HEK293T (cell line): ENCODE measurements around the gene TNS3.

Source experiments
- BHLHE40 ChIP-seq: fragments of 450-650 bp; IDR thresholded peaks from 2 replicates; pipeline ENCODE4 v1.6.1; 2016; ENCODE audit warnings: mild to moderate bottlenecking, moderate library complexity, borderline replicate concordance
- ELF4 ChIP-seq: fragments of 450-650 bp; IDR thresholded peaks from 2 replicates; pipeline ENCODE4 v1.6.1; 2017; ENCODE audit warnings: antibody characterized with exemption
- FOXA1 ChIP-seq: fragments of 450-650 bp; IDR thresholded peaks from 2 replicates; pipeline ENCODE4 v1.6.1; 2016; ENCODE audit warnings: mild to moderate bottlenecking
- FOXK2 ChIP-seq: fragments of 450-650 bp; IDR thresholded peaks from 2 replicates; pipeline ENCODE4 v1.6.1; 2016; ENCODE audit warnings: mild to moderate bottlenecking
- FOXM1 ChIP-seq: fragments of 450-650 bp; IDR thresholded peaks from 2 replicates; pipeline ENCODE4 v1.6.1; 2017; ENCODE audit warnings: mild to moderate bottlenecking, borderline replicate concordance
- HDGF ChIP-seq: fragments of 450-650 bp; IDR thresholded peaks from 2 replicates; pipeline ENCODE4 v1.6.1; 2017; ENCODE audit warnings: antibody characterized with exemption, borderline replicate concordance
- L3MBTL2 ChIP-seq: fragments of 450-650 bp; conservative IDR thresholded peaks from 2 replicates; pipeline ENCODE4 v1.6.1; 2016; ENCODE audit warnings: mild to moderate bottlenecking
- LEF1 ChIP-seq: fragments of 450-650 bp; IDR thresholded peaks from 2 replicates; pipeline ENCODE4 v1.6.1; 2017; ENCODE audit warnings: mild to moderate bottlenecking, borderline replicate concordance
- NFRKB ChIP-seq: fragments of 450-650 bp; IDR thresholded peaks from 2 replicates; pipeline ENCODE4 v1.6.1; 2016; ENCODE audit warnings: mild to moderate bottlenecking, moderate library complexity
- SP1 ChIP-seq: fragments of 450-650 bp; IDR thresholded peaks from 2 replicates; pipeline ENCODE4 v1.6.1; 2017
- SUZ12 ChIP-seq: fragments of 450-650 bp; IDR thresholded peaks from 2 replicates; pipeline ENCODE4 v1.6.1; 2016; ENCODE audit warnings: mild to moderate bottlenecking
- TARDBP ChIP-seq: fragments of 450-650 bp; IDR thresholded peaks from 2 replicates; pipeline ENCODE4 v1.6.1; 2016
- ZNF384 ChIP-seq: fragments of 450-650 bp; IDR thresholded peaks from 2 replicates; pipeline ENCODE4 v1.6.1; 2016
- TF ChIP-seq, protein P1 (sequence below): fragments of 450-650 bp; IDR thresholded peaks from 2 replicates; pipeline ENCODE4 v1.6.1; 2016

DNA sequence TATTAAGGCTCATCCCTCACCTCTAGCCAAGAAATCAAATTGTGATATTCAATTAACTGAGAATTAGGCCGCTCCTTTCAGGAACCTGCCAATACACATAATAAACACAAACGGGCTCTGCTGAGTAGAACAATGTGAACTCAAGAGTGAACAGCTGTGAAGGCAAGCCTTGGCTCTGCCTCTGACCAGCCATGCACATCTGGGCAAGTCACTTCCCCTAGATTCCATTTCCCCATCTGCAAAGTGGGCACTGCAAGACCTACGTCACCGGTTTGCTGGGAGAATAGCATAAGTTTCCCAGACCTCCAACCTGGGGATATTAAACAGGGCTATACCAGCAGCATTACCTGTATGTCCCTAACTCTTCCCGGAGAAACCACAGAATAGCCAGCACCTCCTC, 355.2 kb downstream of the TNS3 start:
- TF ChIP-seq TARDBP (no peak), ELF4 (no peak), SP1 (no peak), FOXK2 (no peak), FOXM1 (no peak), NFRKB (no peak), FOXA1 (no peak), ZNF384 (no peak), BHLHE40 (no peak), LEF1 (no peak), SUZ12 (no peak), HDGF (no peak), L3MBTL2 (no peak)
- TF ChIP-seq, protein P1, sequence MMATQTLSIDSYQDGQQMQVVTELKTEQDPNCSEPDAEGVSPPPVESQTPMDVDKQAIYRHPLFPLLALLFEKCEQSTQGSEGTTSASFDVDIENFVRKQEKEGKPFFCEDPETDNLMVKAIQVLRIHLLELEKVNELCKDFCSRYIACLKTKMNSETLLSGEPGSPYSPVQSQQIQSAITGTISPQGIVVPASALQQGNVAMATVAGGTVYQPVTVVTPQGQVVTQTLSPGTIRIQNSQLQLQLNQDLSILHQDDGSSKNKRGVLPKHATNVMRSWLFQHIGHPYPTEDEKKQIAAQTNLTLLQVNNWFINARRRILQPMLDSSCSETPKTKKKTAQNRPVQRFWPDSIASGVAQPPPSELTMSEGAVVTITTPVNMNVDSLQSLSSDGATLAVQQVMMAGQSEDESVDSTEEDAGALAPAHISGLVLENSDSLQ: no peak
